Right ventricle myocardium inferior (tissue), 1 donor: ENCODE data around the gene TRAF5. TPM values are rescaled to one million over a fixed set of nuclear protein-coding genes. Genes with fewer than 3 reads are reported as not detected.

Experiments used
- ATAC-seq: fragments of 200-7000 bp; cut with Tn5 transposase; one replicate; pipeline ENCODE4 v1.9.1; 2020; ENCODE audit warnings: mild to moderate bottlenecking, moderate library complexity
- DNase-seq: peaks from one replicate; pipeline ENCODE4 v3.0.0; 2021; ENCODE audit errors: missing footprints
- intact Hi-C: fragments of 100-400 bp; cut with DNase I; formaldehyde crosslinking; loops from one replicate; pipeline ENCODE4 v1.11.0; 2022
- total RNA-seq: library from RNA; stranded (reverse); fragmentation: NEBNext Ultra II Directional; extraction: Animal tissue kit (Norgen Biotek cat#: 25700); gene quantifications from one replicate; pipeline ENCODE4 v1.2.1, GENCODE V29; 2021
- donor health status: DM: no; HTN: yes; CAD: no; lungs with severe emphysema.

Gene TRAF5
- total RNA-seq, 1 donor from 2014 or later: 2.1 TPM

DNA sequence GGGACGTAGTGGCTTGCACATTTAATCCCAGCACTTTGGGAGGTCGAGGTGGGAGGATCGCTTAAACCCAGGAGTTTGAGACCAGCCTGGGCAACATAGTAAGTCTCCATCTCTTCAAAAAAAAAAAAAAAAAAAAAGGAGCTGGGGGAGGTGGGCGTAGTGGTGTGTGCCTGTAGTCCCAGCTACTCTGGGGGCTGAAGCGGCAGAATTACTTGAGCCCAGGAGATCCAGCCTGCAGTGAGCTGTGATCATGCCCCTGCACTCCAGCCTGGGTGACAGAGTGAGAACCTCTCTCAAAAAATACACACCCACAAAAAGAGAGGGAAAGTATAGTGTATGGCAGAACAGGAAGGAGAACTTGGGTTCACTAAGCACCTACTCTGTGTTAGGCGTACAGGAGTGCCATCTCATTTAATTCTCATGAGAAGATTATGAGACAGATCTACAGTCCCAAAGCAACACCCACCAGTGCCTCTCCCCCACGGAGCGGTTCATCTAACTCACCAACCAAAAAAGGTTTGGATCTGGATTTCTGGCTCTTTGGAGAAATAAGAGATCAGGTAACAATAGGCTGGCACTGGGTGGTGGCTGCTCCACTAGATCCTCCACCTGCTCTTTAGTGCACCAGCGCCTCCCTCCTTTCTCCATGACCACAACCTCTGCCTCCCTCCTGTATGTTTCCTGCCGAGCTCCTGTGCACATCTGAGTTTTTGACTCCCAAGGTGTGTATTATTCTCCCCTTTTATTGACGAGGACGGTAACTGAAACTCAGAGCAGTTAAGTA is 1.4 kb upstream of the TRAF5 start:
- intact Hi-C loops: loop anchor here (5.0 to 10.0 kb wide), 4 partner anchors 57 to 332 kb away; no protein-coding TSS in a partner anchor
- ATAC-seq: no peak
- DNase-seq: no peak

DNA sequence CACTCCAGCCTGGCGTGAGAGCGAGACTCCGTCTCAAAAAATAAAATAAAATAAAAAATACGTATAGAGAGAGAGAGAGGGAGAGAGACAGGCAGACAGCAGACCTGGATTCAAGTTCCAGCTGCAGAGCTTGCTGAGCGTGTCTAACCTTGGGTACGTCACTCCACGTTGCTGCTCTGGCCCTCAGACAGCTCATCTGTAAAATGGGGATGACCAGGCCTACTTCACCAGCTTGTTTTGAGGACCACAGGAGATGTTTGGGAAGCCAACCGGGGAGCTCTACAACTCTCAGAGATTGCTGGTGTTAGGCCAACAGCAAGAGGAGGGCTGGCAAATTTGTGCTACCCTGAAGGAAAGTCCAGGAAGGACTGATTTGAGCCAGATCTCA is 499 bp upstream of the TRAF5 start:
- DNase-seq (no peak), ATAC-seq (no peak)
- intact Hi-C loops: loop anchor here (5.0 to 10.0 kb wide), 2 partner anchors 56 to 149 kb away; no protein-coding TSS in a partner anchor

DNA sequence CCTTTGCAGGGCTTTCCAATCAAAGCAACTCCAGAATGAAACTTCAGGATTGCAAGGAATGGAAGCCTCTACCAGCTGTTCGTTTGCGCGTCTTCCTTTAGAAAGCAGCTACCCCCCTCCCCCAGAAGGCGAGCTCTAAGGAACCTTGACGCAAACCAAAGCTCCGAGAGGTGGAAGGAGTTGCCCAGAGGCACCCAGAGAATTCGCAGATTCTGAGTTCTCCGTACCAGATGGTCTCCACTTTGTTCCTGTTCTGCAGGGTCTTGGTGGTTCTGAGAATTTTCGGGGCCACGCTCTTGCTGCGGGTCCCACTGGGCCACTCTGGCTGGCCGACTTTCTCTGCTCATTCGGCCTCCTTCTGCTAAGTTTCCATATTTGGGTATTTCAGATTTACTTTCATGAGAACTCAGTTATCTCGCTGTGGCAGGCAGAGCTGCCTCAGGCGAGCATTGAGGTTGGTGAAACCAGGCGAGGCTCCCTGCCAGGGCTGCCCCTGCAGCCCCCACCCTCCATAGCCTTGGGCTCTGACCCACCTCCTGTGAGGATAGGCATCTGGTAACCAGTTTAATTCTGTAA is 801 bp downstream of the TRAF5 start:
- ATAC-seq: no peak
- DNase-seq: no peak
- intact Hi-C loops: loop anchor here (5.0 to 10.0 kb wide), 2 partner anchors 55 to 147 kb away; no protein-coding TSS in a partner anchor

DNA sequence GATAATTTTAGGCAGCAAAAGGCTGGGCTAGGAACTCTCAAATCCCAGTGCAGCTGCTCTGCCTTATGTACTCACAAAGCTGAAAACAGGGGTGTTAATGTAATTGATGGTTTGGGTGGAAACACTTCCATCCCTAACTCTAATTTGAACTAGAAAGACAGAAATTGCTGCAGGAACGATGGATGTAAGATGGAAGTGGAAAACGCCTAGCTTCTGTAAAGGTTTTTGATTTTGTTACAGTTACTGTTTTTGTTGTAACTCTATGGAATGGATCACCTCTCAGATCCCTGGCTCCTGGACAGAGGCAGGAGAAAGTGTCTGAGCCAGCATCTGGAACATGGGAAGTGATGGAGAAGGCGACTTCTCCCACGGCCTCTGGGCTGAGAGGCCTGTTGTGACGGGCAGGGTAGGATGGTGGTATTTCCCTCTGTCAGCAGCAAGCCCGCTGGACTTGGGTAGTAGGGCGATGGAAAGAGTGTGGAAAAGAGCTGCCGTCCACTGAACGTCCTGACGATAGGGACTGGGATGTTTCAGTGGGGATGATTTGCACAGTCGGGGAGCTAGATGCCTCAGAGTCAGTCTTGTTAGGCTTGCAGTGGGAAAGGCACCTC is 1.6 kb downstream of the TRAF5 start:
- DNase-seq (no peak), ATAC-seq (no peak)
- intact Hi-C loops: loop anchor here (5.0 to 10.0 kb wide), 2 partner anchors 54 to 147 kb away; no protein-coding TSS in a partner anchor

DNA sequence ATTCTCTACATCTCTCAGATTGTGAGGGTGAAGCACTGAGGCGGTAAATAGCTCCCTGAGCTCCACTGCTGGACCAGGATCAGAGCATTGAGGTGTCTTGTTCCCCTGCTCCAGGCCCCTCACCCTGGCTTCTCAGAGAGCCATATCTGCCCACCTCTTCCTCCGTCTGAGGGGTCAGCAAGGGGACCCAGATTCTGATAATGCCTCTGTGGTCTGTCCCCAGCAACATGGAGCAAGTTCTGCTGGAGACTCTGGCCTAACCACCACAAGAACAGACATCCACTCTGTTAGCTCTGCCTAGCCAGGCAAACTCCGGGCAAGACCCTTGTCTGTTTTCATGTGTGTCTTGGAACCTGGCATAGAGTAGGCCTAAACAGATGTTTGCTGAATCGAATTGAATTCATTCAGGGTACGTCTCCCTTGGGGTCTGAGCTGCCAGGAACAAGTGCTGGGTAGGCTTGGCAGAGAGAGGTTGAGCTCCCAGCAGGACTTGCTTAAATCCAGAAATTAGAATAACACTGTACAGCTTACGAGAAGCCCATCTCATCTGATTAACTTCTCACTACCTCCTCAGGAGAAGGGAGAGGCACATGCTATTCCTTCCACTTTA is 2.3 kb downstream of the TRAF5 start:
- DNase-seq: no peak
- intact Hi-C loops: loop anchor here (5.0 to 10.0 kb wide), 2 partner anchors 53 to 146 kb away; no protein-coding TSS in a partner anchor
- ATAC-seq: no peak

DNA sequence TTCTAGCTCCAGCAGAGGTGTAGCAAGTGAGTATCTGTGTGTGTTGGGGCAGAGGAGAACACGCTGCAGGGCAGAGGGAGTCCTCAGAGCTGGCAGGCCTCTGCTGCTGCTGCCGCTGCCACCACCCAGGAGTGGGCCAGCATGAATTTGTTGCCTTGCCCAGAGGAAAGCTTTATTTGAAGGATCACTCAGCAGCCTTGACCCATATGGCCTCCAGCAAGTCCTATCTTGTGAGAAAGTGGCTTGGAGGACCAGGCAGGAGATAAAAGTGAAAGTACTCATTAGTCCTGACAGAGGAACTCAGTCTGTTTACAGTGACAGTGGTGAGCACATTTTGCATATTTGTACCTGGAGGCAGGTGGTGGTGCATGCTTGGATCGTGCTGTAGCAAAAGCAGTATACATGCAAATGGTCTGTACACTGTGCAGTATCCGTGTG is 3.1 kb downstream of the TRAF5 start:
- intact Hi-C loops: loop anchor here (5.0 to 10.0 kb wide), 2 partner anchors 53 to 145 kb away; no protein-coding TSS in a partner anchor
- DNase-seq (no peak), ATAC-seq (no peak)

DNA sequence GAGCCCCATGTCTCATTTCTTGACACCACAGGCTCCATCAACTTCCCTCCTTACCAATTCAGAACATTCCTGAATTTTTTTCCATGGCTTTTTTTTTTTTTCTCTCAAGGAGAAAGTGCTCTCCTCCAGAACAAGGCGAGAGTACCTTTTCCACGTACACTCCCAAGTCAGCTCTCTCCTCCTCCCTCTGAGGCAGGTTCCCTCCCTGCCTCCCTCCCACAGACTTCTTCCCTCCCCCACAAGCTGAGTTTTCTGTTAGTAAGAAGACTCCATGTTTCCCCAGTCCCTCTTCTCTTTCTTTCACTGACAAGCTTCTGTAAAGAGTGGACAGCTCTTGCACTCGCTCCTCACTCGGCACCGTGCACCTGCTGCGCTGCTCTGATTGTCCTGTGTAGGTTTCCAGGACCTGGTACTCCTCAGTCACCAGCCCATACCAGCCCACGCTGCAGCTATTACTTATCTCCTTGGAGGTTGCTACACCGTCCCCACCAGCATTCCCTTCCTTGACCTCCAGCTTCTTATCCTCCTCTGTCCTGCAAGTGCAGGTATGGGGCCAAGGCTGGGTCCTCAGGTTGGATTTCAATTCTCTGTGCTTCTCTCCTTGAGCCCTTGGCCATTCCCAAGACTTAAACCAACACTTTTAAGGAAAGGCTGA is 3.8 kb downstream of the TRAF5 start:
- ATAC-seq (no peak), DNase-seq (no peak)
- intact Hi-C loops: no loop called here

DNA sequence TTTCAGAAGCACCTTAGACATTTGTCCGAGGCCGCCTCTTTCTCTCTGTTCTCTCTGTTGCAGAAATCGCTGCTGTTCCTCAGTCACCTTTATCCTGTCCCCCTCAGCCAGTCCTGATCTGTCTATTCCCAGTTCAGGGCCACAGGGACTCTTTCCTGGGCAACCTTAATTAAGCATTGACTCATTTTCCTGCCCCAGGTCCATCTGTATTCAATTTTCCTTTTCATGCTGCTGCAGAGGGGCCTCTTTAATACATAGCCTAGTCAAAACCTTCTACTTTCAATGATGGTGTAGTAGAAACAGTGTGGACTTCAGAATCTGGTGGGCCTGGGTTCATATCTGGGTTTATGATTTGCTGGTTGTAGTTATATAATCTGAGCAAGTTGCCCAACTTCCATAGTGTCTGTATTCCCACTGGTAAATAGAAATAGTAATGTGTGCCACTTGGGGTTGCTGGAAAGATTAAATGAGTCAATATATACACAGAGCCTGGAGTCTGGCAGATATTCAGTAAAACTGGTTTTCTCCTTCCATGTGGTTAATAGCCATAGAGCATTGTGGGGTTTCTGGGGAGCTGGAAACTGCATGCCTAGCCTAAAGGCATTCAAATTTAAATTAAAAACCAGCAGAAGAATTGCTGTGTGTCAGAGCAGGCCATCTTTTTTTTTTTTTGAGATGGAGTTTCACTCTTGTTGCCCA is 4.5 kb downstream of the TRAF5 start:
- intact Hi-C loops: no loop called here

DNA sequence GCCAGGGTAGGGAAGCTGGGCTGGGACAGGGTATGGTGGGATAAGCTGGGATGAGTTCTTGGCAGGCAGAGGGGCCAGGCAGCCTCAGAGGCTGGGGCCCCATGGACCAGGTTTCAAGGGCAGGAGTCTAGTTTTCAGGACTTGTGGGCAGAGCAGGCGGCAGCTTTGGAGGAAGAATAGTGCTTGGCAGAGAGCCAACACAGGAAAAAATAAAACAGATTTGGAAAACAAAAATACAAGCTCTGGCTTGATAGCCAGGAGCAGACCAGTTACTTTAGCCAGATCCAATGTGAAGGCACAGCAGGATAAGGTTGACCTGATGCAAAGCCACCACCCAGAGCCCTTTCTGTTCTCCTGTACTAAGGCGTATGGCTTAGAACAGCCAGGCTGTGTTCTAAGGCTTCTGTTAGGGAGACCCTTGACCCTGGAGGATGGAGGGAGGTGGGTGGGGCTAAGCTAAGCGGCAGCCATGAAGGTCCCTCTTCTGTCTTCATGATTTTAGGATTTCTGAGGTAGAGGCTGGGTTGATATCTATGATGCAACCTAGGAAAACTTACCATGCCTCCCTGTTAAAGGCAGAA is 5.5 kb downstream of the TRAF5 start:
- ATAC-seq (no peak), DNase-seq (no peak)
- intact Hi-C loops: no loop called here

More for the DNA sequence above, 4.5 kb downstream of the TRAF5 start:
- DNase-seq (no peak), ATAC-seq (no peak)

DNA sequence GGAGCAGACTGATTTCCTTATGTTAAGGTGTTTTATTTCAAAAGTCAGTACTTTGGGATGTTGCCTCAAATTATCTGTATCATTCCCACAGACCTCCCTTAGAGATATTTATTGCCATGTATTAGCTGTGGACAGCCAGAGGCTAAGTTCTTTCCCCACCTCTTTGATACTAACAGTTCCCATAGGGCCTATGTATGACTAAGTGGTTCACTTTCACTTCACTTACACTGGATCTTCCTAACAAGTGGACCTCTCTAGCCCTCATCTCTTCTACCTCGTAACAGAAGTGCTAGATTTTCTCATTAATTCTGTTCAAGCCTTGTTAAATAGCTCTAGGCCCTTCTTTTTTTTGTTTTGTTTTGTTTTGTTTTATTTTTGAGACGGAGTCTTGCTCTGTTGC is 6.2 kb downstream of the TRAF5 start:
- DNase-seq (no peak), ATAC-seq (no peak)
- intact Hi-C loops: no loop called here

DNA sequence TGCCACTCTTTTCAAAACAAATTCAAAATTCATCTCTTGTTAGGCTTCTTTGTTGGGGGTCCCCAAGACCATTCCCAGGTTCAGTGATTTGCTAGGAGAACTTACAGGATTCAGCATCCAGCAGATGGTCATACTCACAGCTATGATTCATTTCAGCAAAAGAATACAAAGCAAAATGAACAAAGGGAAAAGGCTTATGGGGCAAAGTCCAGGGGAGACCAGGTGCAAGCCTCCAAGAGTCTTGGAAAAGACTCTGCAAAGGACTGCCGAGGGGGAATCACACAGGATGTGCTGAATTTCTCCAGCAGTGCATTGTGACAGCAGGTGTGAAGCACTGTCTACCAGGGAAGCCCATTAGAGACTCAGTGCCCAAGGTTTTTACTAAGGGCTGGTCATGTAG is 7.3 kb downstream of the TRAF5 start:
- ATAC-seq: no peak
- intact Hi-C loops: no loop called here
- DNase-seq: no peak

DNA sequence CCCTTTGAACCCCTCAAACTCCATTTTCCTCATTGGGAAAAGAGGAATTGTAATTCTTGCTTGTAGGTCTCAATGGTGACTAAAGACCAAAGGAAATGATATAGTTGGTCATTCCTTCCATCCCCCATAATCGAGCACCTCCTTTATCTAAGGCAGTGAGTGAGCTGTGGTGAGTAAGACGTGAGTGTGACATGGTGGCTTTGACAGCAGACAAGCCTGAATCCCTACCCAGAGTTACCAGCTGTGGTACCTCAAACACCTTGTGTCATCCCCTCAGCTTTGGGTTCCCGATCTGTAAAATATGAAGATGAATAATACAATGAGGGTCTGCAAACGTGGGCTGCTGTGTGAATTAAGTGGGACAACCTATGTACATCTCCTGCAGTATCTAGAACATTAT is 8.4 kb downstream of the TRAF5 start:
- DNase-seq (no peak), ATAC-seq (no peak)
- intact Hi-C loops: no loop called here

DNA sequence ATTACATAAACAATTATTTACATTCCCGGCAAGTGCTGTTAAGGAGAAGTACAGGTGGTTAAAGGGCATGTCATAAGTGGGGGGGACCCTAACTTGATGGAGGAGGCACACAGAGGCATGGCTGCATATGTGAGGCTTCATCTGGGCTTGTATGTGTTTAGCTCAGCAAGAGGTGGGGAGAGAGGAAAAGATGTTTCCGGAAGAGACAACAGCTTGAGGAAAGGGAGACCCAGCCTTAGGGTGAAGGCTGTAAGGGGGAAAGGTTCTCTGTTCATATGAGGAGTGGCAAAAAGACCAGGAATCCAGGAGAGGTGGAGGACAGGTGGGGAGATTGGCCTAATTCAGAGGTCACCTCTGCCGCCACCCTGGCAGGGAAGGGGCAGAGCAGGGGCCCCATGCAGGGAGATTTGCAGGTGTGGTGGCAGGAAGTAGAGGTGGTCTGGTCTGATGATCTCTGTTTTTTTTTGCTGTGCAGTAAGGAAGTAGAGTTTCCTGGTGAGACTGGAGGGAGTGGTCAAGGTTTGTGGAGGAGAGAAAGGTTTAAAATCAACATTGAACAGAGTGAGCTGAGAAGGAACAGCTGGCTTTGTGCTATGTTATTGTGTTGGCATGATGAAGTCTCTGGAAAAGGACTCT is 9.0 kb downstream of the TRAF5 start:
- no peak for DNase-seq
- intact Hi-C loops: no loop called here
- ATAC-seq: no peak

DNA sequence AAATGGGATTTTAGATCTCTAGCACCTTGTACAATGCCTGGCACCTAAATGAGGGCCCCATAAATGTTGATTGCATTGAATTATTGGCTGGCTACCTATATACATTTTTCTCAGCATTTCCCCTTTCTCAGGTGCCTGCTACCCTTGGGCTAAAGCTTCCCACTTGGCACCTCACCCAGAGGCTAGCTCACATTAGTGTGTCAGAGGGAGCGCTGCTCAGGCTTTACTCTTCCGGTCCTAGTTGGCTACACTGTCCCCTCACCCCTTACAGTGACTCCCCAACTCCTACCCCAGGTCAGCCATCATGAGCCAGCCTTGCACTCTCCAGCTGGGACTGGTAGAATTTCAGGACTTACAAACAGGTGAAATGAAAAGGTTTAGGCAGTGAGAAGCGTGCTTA is 9.5 kb downstream of the TRAF5 start:
- ATAC-seq (no peak), DNase-seq (no peak)
- intact Hi-C loops: no loop called here

DNA sequence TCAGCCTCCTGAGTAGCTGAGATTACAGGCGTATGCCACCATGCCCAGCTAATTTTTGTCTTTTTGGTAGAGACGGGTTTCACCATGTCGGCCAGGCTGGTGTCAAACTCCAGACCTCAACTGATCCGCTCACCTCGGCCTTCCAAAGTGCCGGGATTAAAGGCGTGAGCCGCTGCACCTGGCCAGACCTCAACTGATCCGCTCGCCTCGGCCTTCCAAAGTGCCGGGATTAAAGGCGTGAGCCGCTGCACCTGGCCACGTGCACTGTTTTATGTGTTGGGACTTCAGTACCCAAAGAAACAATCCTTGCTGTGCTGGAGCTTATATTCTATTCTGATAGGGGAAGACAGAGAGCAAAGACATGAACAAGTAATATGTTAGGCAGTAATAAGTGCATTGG is 10.1 kb downstream of the TRAF5 start:
- intact Hi-C loops: no loop called here
- ATAC-seq (no peak), DNase-seq (no peak)

DNA sequence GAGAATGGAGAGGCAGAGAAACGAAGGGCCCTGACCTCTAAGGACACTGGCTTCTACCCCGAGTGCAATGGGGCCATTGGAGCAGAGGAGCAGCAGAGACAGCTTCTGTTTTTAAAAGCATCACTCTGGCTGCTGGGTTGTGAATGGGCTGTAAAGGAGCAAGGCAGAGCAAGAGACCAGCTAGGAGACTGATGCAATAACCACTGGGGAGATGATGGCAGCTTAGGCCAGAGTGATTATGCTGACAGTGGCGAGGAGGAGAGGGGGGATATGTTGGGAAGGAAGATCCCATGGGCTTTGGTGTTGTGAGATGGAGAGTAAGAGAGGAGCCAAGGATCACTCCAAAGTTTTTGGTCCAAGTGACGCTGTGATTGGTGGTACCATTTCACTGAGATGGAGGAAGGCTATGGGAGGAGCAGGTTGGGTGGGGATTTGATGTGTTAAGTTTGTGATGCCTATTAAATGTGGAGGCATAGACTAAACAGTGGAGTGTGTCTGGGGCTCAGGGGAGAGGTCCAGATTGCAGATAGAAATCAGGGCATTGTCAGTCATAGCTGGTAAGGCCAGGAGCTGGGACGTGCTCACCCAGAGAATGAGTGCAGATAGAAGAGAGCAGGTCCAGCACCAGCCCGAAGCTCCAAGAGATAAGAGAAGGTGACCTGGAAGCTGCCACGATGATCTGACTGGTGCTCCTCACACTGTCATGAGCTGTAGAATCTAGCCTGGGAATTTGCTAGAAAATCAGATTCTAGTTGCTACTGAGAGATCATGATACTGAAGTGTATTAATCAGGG is 11.0 kb downstream of the TRAF5 start:
- intact Hi-C loops: no loop called here
- no peak for DNase-seq
- peak; percentile 13 for ATAC-seq

DNA sequence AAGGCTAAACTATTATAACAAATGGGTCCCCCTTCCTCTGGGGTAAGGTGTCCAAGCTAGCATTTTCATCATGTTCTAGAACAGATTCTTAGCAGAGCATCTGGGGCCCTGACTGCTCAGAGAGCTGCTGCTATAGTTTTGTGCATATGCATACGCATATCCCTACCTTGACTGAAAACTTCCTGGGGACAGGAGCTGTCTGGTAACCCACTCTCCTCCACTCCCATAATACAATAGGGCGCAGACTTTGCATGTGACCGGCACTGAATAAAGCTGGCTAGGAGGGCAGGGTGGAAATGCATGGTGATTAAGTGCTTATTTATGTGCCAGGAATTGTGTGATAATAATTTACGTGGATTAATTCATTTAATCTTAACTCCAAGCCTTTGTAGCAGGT is 11.6 kb downstream of the TRAF5 start:
- ATAC-seq (no peak), DNase-seq (no peak)
- intact Hi-C loops: no loop called here
